Measurements from ENCODE around the gene BRD4. TPM values are rescaled to one million over a fixed set of nuclear protein-coding genes. Genes with fewer than 3 reads are reported as not detected.

The BRD4 gene
- total and polyA plus RNA-seq, 2 donors (not counting 3 experiments of a cell fraction or from before 2014, with no cell fraction given) = 14.9 to 125 TPM

- H3K4me3 ChIP-seq (replicated peaks in 1 of 3; ENCODE audit: insufficient read depth in 1 of 3, low read depth in 1 of 3, low read length in 3 of 3) = no peak overlapping the region
- H3K4me2 ChIP-seq (ENCODE audit: insufficient read depth, low read length) = no peak overlapping the region
Measured at GRCh38 chr19:15317392-15318071, 14.8 kb downstream of the BRD4 start.

More at GRCh38 chr19:15317392-15318071, 14.8 kb downstream of the BRD4 start:
- dilution Hi-C loops (cut with MboI; ENCODE audit: extremely low pct_ligation_motif_present, low sequenced_read_pairs) = no loop called here
- ChIA-PET POLR2A (interaction anchor here (0.6 to 1.1 kb wide), 2 partner anchors 8 to 50 kb away, joined by 7 to 11 read pairs; no protein-coding TSS in a partner anchor), CTCF (interaction anchor here (0.5 to 1.3 kb wide), 6 partner anchors 9 to 226 kb away, joined by 3 to 5 read pairs (median 3); no protein-coding TSS in a partner anchor)
- H3K9me3 ChIP-seq (replicated peaks; ENCODE audit: control insufficient read depth, insufficient read depth, low read length) = no peaks in the 10 kb centered on the region
- DNase-seq (ENCODE audit: low read depth, low spot score) = no peak
- peaks cover 98% of the 10 kb centered on the region for H3K79me2 ChIP-seq (ENCODE audit: control insufficient read depth, insufficient read depth, low read length)
- BruUV-seq (replicated peaks) = no TSS peak
- H2AFZ ChIP-seq (ENCODE audit: low read depth, low read length) = no peak overlapping the region
- no peak for FAIRE-seq
- no peaks in the 10 kb centered on the region for H3K36me3 ChIP-seq (ENCODE audit: control insufficient read depth in 2 of 2, extremely low read depth in 1 of 2, insufficient read depth in 2 of 2, low read length in 2 of 2)
- H3K27ac ChIP-seq (ENCODE audit: insufficient read depth, low read depth, low read length) = no peak overlapping the region
- intact Hi-C loops (cut with micrococcal nuclease) = no loop called here
- H3K9me1 ChIP-seq (replicated peaks; ENCODE audit: control insufficient read depth, extremely low read depth, insufficient read depth, low read length) = no peaks in the 10 kb centered on the region
- H3K27me3 ChIP-seq (ENCODE audit: control insufficient read depth in 2 of 2, insufficient read depth in 2 of 2, low read length in 2 of 2) = no peaks in the 10 kb centered on the region
- H3K9ac ChIP-seq (replicated peaks; ENCODE audit: extremely low read depth, insufficient read depth, low read length) = no peak overlapping the region
- no peak for TF ChIP-seq MAX (IDR thresholded peaks at IDR 0.05; ENCODE audit: insufficient read depth, insufficient read length)
- TF ChIP-seq POLR2AphosphoS5 (IDR thresholded peaks at IDR 0.05; ENCODE audit: insufficient read depth, low read depth, low read length) = no peak
- TF ChIP-seq CTCF (IDR thresholded peaks at IDR 0.05; ENCODE audit: extremely low read depth in 1 of 2, insufficient read depth in 1 of 2, low read depth in 1 of 2, low read length in 2 of 2) = no peak
- no peak for TF ChIP-seq MYC (IDR thresholded peaks at IDR 0.05; ENCODE audit: low read depth, low read length)
- TF ChIP-seq JUN (IDR thresholded peaks at IDR 0.05; ENCODE audit: borderline replicate concordance, insufficient read depth, insufficient read length, low read depth) = no peak
- TF ChIP-seq POLR2A (IDR thresholded peaks at IDR 0.05; ENCODE audit: low read depth, low read length) = no peak
- no peak for TF ChIP-seq GATA2 (IDR thresholded peaks at IDR 0.05; ENCODE audit: insufficient read depth, insufficient read length, low read depth, low read length)
- TF ChIP-seq FOS (IDR thresholded peaks at IDR 0.05; ENCODE audit: borderline replicate concordance, insufficient read depth, low read length) = no peak
- TF ChIP-seq EZH2 (IDR thresholded peaks at IDR 0.05; ENCODE audit: borderline replicate concordance, low read depth, low read length, severe bottlenecking) = no peak
- H3K4me1 ChIP-seq (ENCODE audit: control insufficient read depth, extremely low read depth, insufficient read depth, low read length) = peaks cover 8% of the 10 kb centered on the region
- peaks cover 38% of the 10 kb centered on the region for H4K20me1 ChIP-seq (replicated peaks; ENCODE audit: control insufficient read depth, extremely low read depth, insufficient read depth, low read length)
